Measurements from ENCODE around the gene NECTIN4.
"Not testable (repeated sequence)": the region's sequence is repeated elsewhere in the genome, so short reads cannot be mapped to it uniquely, and the experiment has no call there.

NECTIN4 gene

DNA sequence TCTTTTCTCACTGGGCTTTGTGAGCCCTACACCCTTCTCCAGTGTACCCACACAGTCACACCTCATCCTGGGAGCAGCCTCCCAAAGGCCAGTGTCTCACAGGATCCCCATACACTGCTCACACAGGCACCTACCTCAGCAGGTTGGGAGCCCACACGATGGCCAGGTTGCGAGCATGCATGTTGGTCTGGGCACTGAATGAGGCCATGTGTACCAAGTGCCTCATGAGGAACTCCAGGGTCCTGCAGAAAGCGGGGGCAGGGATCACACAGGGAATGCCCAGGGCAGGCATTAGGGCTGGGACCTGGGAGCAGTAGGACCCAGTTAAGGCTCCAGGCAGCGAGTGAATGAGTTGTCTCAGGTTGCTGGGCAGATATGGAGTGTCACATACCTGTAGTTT lies 35.1 kb downstream of the NECTIN4 start:
- DNase-seq (ENCODE audit: low spot score), result no peak

DNA sequence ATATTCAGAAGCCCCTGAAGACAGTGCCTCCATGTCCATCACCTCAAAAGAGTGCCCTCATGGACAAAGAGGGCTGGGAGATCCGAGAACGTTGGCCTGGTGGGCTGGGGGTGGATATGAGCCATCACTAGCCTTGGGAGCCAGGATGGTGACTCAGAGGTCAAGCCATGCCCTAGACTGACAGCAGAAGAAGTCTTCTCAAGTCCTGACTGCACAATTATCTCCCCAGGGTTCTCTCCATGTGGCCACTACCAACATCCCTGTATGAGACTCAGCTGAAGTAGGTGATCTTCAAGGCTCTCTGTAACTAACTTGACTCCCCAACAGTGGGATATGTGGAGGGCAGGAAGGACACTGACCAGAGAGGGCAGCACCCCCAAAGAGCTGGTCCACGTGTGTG lies 36.5 kb downstream of the NECTIN4 start:
- DNase-seq (ENCODE audit: low spot score), result no peak

DNA sequence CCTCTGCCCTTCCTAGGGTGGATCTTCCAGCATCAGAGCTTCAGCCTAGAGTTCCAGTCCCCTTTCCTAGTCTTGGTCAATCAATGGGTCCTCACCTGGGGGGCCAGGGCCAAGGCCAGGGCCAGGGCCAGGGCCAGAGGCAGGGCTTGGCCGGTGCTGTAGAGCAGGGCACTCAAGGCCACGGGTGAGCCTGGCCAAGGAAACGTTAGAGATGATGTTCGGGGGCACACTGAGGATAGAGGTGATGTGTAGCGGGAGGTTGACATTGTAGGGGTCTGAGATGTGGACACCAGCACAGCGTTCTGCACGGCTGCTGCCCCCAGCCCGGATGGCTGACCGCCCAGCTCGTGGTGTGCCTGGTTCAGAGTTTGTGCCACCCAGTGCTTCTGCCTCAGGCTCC lies 38.1 kb downstream of the NECTIN4 start:
- DNase-seq (ENCODE audit: low spot score), result no peak

DNA sequence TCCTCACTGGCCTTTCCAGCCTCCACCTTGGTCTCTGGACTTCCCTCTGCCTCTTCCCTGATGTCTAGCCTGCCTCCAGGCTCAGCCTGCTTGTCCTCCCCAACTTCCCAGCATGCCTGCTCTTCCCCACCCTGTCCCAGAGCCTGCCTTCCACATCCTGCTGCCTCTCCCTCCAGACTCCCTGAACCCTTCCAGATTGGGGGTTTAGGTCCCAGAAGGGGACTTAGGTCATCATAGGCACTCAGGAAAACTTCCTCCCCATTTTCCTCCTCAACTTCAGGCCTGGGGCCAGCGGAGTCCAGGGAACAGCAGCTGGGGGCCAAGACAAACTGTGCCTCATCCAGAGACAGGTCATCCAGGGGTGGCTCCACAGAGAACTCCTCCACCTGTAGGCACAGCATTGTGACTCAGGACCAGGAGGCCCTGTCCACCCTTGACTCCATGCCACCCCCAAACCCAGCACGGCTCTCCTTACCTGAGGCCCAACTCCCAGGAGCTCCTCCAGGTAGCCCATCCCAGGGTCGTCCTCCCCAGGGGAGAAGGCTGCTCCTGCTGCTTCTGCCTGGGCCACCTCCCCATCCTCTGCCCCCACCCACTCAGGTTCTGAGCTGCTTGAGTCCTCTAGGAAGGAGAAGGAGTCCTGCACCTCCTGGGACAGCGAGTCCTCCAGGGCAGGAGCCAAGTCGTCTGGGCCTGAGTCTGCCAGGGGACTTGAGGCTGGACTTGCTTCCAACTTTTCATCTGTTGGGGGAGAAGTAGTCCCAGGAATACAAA lies 40.2 kb downstream of the NECTIN4 start:
- no peak for DNase-seq (ENCODE audit: low spot score)

DNA sequence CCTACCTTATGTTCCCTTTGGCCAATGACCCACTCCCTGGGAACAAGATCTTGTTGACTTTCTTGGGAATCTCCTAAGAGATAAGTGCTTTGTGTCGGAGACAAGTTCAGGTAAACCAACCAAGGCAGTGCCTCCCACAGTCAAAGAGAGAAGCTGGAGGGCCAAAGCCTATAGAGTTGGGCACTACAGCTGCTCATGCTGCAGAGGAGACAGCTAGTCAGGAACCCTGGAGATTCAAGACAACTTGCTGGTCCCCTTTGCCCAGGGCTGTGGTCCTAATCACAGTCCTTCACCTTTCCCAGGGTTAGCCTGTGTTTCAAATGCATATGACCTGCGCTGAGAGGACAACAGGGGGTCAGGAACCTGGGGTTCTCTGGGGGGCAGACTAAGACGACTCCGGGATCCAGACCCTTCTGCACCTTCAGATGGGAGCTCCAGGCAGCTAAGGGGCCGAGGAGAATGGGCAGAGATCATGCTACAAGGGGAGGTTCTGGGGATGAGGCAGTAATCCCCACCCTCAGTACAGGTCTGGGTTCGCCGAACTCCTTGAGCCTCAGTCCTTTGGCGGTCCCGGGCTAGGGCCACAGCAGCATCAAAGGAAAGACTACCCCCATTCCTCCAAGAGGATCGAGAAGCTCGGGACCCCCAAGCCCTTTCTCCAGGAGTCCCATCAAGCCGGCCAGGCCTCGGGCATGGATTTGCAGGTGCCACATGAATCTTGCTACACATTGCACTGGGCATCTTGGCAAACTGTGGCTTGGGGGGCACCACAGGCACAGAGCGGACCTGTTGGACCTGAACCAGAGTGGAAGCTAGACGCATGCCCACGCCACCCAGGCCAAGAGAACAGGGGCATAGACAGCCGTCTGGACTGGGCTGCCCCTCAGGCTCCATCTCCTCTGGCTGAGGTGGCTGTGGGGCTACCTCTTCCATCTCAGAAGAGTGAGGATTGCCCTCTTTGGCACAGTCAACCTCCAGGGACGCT lies 41.6 kb downstream of the NECTIN4 start:
- no peak for DNase-seq (ENCODE audit: low spot score)

DNA sequence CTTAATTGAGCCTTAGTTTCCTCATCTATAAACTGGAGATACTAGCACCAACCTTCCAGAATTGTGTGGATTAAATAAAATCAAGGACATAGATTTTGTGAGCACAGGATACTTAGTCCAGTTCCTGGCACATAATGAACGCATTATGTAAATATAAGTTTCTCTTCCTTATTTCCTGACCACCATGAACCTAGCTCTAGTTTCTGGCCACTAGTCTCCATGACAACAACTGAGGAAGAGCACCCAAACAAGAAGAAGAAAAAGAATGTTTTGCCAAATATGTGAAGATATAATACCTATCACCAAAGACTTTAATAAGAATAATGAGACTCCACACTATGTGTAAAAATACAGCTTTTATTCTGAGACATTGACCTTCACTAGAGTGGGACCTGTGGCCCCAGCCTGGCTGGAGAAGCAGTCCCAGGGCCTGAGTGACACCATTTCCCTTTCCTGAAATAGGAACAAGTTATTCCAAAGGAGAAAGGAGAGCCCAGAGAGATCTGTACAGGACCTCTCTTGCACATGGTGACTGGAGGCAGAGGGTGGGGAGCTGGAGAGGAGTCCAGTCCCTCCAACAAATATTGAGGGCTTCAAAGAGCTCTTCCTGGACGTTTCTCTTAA lies 42.6 kb downstream of the NECTIN4 start:
- DNase-seq (ENCODE audit: low spot score), result no peak

DNA sequence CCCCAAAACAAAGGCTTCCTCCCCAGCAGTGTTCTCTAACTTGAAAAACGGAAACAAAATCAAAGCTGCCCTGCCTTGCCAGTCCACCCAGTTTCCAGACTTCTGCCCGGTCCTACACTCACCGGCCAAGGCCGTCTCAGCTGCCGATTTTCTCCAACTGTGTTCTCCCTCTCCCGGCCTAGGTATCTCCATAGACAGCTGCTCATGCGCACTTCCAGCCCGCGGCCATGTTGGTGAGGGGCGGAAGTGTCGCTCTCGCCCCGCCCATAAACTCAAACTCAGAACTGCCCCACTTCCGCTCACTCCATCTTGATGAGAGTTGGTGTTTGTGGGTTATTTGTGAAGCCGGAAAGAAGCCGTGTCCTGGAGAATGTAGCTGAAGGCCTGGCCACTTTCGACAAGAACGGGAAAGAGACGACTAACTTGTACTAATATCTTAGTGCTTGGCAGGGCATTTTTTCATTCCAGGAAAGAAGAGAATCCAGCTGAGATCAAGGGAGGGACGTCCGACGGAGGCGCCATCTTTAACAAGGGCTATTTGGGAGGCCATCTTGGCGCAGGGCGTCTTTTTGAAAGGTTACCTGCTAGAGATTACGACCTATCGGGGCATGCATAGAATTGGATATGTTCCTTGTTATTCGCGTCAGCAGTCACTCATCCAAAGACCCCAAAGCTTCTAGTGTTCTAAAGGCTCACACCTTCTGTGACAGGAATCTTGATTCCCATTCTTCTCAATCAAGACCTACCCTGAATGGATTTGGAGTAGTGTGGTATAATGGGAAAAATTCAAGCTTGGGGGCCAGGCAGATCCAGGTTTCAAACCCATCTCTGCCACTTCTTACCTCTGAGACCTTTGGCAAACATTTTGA lies 43.4 kb downstream of the NECTIN4 start, which contains the start of gene USF1:
USF1 (minus strand) TSS at position 242 of the 869 bp plus-strand sequence. CDS start 2,702 bp downstream, outside the sequence.
- peak; percentile 97 for DNase-seq (ENCODE audit: low spot score)

DNA sequence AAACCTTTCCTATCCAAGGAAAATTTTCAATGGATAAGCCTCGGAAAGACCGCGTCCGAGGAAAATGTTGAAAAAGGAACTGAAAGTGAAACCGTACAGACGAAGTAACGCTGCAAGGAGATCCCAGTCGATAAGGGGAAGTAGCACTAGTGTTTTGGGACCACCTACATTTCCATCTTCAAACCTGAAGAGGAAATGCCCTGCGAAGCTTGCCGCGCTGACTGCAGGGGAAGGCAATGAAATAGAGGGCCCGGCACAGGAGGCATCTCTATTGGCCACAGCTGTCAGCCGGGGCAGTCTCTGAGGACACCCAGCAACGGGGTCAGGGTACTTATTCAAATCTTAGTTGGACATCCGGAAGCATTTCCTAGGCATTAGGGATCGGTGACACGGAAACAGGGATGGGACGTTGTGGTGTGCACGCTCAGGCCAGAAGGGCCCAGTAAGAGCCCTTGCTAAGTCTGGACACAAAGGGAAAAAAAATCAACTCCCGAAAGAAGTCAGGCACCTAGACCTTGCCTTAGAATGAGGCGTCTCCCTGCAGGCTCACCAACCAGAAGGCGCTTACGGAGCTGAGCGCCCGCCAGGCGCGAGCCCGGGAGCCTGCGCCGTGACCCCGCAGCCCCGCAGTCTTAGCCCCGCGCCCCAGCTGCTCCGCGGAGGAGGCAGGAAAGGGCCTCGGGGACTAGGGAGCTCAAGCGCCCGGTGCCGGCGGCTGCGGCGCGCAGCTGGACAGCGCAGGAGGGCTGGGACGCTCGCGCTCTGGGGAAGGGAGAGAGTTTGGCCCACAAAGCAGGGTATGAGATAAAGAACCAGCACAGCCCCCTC lies 44.2 kb downstream of the NECTIN4 start:
- peak; percentile 70 for DNase-seq (ENCODE audit: low spot score)

DNA sequence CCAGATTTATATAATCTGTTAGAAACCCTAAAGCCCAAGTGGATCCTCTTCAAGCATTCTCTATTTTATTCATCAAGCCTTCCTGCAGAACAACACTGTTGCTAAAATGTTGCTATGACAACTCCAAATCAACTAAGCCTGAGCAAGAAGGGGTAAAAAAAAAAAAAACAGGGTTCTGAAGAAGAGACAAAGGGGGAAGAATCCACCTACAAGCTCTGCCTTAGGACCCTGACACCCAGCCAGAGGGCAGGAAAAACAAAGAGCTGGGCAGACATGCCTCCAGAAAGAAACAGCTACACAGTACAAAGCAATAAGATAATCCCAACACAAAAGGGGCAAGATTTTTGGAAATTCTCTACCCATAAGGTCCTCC lies 44.8 kb downstream of the NECTIN4 start:
- no peak for DNase-seq (ENCODE audit: low spot score)

DNA sequence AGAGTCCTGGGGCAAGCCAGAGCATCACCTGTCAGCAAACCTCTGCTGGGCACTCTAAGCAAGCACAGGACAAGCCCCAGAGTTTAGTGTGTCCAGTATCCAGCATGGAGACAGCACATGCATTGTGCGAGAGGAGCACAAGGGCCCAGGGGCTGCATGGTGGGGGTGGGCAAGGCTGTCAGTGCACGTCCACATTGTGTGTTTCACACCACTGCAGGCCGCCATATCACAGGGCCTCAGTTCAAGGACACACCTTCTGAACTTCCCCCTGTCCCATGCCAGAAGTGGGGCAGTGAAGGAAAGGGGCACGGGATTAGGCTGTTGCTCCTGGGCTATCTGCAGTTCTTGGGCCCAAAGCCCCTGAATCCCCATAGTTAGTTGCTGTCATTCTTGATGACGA lies 49.8 kb downstream of the NECTIN4 start:
- no peak for DNase-seq (ENCODE audit: low spot score)

DNA sequence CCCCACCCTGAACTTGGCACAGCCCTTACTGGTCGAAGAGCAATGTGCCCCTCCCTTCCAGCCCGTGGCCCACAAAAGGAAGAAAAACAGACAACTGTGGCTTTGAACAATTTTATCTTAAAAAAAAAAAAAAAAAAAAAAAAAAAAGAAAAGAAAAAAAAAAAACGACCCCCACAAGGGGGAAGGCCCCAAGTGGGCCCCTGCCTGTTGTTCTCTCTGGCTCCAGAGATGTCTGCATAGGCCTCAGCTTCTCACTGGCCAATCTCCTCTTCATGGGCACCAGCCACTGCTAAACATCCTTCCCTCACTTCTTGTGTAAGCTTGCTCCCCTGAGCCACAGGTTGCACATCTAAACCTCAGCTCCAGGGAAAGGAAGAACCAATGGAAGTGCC lies 50.2 kb downstream of the NECTIN4 start:
- no peak for DNase-seq (ENCODE audit: low spot score)

DNA sequence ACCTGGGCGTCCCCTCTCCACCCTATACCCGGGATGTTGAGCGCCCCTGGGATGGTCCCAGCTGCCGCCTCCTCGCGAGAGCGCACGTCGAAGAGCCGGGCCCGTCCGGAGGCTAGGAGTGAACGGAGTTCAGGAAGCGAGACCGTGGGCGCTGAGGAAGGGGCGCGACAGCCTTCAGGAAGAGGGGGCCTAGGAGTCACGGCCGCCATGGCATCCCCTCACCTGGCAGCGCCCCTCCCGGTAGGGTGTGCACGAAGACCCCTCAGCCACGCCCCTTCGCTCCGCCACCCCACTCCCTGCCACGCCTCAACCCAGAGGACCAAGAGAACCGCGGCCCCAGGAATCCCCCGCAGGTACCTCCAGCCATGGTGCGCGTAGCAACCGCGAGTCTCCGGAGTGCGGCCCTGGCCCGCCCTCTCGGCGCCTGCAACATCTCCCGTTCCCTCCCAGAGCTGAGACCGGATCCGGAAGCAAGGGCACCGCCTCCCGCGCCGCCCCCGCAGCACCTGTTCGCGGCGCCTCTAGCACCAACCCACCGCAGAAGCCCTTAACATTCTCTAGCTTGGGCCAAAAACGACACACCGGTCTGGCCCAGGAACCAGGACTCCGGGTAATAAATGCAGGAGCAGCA lies 50.7 kb downstream of the NECTIN4 start, which contains the start of gene TSTD1:
TSTD1 (minus strand) TSS at position 442 of the 631 bp plus-strand sequence; CDS start at position 367, 75 bp downstream.
- peak; percentile 61 for DNase-seq (ENCODE audit: low spot score)

DNA sequence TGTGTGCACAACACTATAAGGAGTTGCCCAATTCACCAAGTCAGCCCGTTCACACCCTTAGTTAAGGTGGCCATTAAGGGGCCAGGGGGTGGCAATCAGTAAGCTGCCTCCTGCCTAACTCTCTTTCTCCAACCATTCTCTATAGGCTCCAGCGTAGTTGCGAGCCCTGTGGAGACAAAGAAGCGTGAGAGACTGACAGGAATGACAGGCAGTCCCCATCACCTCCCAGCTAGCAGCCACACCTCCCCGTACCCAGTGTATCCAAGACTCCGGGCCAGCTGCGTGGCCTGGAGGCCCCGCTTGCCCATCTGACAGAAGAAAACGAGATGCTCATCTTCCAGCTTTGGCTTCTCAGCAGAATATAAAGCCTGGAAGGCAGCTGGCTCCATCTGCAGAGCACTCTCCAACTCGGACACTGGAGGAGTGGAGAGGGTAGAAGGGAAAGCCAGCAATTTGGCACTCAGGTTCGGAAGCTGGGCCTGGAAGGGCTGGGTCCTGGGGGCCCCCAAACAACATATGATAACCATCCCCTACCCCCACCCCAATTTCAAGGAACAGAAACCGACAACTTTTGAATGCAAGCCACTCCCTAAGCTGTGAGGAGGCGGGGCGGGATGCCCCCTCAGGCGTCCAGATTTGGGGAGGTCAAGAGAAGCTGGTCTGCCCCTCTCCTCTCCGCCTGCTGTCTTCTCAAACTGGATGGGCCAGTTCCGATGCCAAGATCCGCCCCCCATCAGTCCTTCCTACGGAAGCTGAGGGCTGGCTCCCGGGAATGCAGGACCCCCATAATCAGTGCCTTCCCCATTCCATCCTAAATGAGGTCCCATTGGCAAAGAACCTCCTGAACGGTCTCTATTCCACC lies 51.5 kb downstream of the NECTIN4 start:
- DNase-seq (ENCODE audit: low spot score), result no peak

DNA sequence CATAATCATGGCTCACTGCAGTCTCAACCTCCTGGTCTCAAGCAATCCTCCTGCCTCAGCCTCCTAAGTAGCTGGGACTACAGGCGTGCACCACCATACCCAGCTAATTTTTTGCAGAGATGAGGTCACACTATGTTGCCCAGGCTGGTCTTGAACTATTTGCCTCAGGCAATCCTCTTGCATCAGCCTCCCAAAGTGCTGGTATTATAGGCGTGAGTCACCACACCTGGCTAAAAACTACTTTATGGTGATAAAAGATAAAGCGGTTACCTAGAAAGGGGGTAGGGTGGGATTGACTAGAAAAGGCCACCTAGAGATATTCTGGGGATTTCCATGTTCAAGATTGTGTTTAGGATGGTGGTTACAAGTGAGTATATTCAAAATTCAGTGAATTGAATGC lies 55.6 kb downstream of the NECTIN4 start:
- DNase-seq (ENCODE audit: low spot score), result no peak

DNA sequence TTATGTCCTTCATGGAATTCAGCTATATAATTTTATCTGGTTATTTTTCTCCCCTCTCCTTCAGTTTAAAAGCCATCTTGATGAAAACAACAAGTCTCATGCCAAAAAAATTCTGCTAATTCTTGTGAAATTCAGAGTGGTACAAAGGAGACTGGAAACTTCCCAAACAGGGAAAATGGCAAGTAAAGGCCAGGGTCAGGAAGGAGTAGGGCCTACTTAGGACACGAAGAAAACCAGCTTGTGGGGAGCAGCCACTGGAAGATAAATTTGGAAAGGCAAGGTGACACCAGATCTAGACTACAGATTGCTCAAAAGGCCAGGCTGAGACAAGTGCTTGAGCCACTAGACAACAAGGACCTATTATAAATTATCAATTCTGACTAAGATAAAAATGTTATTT lies 56.9 kb downstream of the NECTIN4 start:
- DNase-seq (ENCODE audit: low spot score), result no peak

DNA sequence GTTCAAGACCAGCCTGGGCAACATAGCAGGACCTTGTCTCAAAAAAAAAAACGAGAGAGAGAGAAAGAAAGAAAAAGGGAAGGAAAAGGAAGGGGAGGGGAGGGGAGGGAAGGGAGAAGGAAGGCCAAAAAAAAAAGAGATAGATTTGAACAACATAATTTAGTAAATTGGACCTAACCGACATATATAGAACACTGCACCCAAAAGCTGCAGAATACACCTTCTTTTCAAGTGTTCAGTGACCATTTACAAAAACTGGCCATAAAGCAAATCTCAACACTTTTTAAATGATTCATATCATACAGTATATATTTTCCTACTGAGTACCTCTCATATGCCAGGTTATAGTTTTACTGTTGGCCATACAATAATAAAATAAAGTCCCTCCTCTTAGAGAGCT lies 57.5 kb downstream of the NECTIN4 start:
- no peak for DNase-seq (ENCODE audit: low spot score)

DNA sequence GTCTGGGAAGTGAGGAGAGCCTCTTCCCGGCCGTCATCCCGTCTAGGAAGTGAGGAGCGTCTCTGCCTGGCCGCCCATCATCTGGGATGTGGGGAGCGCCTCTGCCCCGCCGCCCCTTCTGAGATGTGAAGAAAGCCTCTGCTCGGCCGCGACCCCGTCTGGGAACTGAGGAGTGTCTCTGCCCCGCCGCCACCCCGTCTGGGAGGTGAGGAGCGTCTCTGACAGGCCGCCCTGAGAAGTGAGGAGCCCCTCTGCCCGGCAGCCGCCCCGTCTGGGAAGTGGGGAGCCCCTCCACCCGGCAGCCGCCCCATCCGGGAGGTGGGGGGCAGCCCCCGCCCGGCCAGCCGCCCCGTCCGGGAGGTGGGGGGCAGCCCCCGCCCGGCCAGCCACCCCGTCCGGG lies 59.9 kb downstream of the NECTIN4 start:
- not testable (repeated sequence) for DNase-seq (ENCODE audit: low spot score)

DNA sequence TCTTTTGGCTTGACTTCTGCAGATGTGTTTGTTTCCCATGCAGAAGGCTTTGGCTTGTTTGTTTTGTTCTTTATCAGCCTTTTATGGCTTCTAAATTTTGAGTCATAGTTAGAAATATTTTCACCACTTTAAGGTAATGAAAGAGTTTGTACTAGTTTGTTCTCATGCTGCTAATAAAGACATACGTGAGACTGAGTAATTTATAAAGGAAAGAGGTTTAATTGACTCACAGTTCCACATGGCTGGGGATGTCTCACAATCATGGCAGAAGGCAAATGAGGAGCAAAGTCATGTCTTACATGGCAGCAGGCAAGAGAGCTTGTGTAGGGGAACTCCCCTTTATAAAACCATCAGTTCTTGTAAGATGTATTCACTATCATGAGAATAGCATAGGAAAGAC lies 62.4 kb downstream of the NECTIN4 start:
- not testable (repeated sequence) for DNase-seq (ENCODE audit: low spot score)

DNA sequence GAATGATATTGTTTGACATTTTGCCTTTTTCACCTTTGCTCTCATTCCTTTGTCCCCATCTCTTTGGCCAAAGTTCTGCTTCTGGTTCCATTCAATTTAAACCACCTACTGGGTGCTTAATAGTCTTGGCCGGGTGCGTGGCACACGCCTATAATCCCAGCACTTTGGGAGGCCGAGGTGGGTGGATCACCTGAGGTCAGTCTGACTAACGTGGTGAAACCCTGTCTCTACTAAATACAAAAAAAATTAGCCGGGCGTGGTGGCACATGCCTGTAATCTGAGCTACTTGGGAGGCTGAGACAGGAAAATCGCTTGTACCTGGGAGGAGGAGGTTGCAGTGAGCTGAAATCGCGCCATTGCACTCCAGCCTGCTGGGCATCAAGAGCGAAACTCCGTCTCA lies 66.9 kb downstream of the NECTIN4 start:
- DNase-seq (ENCODE audit: low spot score), result not testable (repeated sequence)

Data from Ammon's horn (tissue), 1 donor.